Forelimb muscle (tissue), 1 donor: ENCODE results near the gene MUSTN1. TPM values are rescaled to one million over a fixed set of nuclear protein-coding genes. Genes with fewer than 3 reads are reported as not detected.

Experiments
- DNase-seq: peaks from one replicate; pipeline ENCODE4 v3.0.0-alpha.2; 2013; ENCODE audit warnings: low read depth
- polyA plus RNA-seq: library from polyadenylated mRNA; unstranded; fragments of 120-200 nt; gene quantifications from one replicate; pipeline ENCODE4 v1.2.1, GENCODE V29; 2013; ENCODE audit not compliant: insufficient read length

MUSTN1 gene
- polyA plus RNA-seq, 1 donor = 169 TPM

DNA sequence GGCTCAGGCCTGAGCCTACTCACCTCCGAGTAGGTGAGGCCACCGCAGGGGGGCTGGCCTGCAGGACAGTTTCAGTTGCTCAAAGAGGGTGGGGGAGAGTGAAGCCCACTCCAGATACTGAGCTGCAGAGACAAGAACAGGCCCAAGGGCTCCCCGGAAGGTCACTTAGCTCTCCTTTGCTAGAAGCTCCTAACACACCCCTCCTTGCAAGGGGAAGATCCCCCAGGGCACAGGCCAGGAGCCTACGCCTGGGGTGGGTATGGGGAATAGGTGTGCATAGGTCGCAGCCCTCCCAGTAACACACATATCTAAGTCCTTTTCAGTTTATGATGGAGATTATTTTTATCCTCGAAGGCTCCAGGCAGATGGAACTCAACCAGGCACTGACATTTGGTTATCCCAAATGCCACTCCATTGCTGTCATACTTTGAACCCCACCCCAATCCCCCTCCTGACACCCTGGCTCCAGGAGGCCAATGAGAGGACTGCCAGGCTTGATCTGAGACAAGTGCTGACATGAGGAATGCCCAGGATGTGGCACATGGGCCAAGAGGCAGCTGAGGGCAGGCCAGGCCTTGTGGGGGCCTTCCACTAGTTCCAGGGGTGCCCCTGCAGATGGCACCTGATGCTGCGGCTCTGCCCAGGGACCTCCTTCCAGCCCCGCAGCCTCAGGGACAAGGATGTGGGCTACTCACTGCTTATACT lies 1.1 kb upstream of the MUSTN1 start:
- DNase-seq = no peak

DNA sequence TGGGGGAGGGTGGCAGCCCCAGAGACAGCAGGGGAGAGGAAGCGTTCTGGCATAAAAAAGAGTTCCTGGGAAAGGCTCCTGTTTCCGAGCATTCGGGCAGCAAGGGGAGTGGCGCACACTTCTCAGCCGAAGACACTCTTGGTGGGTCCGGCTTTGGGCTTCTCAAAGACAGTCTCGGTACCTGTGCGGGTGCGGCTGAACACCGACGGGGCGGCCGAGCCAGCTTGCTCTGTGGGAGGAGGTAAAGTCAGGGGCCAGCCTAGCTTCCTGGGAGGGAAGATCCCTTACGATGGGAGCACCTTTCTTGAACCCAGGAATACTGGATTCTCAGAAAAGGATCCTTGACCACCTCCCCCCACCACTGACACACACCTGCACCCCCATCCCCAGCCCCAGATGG lies 1.6 kb downstream of the MUSTN1 start:
- no peak for DNase-seq

DNA sequence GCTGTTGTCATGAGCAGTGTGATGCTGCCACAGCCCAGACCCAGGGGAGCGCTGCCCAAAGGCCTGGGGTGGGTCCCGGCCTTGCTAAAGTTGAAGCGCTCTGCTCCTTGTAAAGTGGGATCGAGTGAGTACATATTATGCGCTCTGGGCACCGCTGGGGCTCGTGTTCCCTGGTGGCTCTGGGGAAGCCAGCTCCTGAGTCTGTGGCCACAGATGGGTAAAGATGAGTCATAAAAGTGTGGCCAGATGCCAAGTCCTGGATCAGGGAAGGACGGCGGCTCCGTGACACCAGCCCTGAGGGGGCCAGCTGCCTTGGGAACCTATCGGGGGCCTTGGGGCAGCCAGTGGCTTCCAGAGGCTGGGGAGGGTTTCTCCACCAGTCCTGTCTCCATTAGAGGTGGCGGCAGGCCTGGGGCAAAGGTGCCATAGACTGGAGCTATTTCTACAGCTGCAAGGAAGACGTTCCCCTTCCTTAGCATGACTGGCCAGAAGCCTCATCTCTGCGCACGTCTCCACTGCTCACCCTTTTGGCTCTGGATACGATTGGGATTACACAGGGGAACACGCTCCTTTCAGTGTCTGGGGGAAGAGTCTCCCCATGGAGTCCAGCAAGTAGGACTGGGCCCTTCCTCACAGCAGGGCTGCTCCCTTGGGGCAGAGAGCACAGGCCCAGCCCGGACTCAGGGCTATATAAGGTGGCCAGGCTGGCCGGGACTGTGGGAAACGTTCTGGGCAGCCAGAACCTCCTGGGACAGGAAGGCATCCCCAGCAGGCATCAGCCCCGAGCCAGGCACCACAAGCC lies 3.1 kb downstream of the MUSTN1 start:
- no peak for DNase-seq

DNA sequence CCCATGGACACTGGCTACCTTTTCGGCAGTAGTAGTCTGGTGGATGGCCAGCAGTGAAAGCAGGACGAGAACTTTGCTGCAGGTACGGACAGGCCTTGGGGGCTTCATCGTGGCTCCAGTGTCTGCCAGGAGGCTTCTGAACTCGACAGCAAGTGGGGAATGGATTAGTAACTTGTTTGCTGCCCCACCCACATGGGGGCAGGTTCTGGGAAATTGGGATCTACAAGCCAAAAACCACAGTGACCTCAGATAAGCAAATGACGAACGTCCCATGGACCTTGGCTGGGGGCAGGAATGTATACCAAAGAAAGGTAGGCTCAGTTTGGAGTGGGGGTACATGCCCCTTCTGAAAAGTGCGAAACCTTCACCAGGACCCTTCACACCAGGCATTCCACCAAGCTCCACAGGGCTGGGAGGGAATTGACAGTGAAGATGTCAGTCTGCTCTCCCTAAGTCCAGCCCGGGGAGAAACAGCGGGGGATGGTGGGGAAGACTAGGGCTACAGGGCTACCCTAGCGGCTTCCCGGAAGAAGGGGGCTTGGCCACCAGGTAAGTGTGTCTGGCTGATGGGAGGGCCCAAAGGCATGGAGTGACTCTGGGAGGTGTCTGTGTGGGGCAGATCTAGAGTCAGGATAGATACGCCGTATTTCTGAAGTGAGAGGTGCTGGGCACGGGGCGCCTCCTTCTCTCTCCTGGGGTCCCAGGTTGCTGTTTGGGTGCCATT lies 4.1 kb downstream of the MUSTN1 start, which contains the start of gene ITIH4:
TSS of gene ITIH4 (minus strand) at position 138 of the 724 bp plus-strand sequence. CDS start at position 108, 30 bp downstream.
- DNase-seq = no peak

DNA sequence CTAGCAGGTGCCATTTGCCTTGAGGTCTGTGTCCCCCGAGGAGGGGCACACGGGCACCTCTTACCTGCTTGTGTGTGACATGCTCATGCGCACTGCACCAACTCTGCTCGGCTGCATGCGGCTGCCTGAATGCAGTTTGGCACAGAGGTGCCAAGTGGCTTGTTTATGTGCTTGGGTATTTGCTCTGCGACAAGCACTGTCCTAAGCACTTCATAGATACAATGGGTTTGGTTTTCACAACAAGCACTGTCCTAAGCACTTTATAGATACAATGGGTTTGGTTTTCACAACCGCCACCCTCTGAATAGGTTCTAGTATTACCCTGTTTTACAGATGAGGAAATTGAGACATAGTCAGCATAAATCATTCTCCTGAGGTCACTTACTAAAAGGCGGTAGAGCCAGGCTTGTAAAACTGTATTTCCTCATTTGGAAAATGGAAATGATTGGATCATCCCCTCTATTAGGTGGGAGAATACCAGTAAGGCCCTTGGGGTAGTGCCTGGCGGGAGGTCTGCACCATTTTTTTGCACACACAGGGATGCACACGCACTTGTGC lies 4.8 kb downstream of the MUSTN1 start:
- no peak for DNase-seq

DNA sequence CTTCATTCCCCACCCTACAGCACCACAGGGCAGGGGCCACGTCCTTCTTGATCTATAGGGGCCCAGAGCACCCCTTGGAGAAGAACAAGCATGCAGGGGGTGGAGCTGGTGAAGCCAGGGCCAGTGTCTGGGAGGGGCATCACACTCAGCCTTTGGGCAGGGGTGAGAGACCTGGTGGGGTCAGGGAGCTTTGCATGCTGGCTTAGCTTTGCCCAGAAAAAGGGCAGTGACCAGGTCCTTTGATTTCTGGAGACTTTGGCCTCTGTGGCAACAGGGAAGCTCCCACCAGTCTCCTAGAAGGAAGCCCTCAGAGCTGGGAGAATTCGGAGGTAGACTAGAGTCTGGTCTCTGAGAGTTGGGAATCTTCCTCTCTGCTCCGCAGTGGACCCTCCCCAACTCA lies 5.3 kb downstream of the MUSTN1 start:
- DNase-seq = no peak

DNA sequence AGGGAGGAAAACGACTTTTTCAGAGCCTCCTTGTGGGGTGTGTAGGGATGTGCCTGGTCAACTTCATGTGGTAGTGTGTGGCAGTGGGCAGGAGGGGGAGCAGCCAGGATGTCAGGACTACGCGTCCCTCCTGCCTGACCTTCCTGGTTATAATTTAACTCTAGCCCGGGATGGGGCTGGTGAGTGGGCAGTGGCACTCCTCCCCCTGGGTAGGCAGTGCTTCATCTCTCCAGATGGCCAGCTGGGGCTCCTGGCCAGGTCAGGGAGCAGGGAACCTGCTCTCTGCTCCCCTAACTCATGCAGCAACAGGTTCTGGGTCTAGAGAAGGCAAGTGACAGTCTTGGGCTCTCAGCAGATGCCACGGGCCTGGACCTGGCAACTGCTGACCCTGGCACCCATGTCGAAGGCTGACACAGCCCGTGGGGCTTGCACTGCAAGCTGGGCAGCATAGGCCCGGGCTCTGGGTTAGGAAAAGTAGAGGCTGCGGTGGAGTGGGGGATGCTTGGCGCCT lies 6.9 kb downstream of the MUSTN1 start:
- DNase-seq = no peak

DNA sequence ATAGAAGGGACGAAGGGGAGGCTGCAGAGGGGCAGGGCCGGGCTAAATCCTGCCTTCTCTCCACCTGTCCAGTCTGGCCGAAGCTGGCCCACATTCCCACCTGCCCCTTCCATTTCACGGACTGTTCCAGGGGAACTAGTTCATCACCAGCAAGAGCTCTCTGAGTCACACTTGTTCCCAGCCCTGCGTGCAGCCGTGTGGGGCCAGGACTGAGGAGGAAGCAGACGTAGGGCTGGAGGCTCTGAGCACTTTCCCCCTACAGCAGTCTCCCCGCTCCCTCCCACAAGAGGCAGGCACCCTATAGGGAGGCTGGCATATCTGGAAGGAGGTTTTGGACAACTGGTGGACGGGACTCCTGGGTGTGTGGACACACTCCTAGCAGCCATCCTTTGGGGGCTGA lies 7.4 kb downstream of the MUSTN1 start:
- DNase-seq = no peak

DNA sequence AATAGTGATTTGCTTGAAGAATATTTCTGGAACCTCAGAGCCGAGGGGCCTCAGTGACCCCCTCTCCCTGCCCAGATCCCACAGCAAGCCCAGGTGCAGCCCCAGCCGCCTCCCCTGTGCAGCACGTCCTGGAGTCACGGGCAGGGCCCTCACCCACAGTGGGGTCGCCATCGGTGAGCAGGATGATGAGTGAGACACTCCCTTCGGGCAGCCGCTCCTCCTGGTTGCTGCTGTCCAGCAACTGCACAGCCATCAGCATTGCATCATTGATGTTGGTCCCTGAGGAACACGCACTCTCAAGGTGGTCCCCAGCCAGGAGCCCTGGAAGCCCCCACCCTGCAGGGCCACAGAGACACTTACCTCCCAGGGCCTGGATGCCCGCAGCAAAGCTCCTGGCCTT lies 10.8 kb downstream of the MUSTN1 start:
- no peak for DNase-seq

DNA sequence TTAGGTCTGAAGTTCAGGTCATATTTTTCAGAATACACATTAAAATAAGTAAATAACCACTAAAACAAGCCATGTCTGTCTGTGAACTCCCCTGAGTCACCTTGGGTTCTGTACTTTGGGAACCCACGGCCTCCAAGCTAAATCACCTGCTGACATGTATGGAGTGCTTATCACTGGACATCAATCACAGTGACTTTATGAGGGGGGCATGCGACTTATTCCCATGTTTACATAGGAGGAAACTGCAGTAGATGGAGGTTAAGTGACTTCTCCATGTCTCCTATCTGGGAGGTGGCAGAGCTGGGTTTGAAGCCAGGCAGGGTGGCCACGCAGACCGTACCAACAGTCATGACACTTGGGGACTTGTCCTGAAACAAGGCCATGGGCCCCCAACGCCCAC lies 12.5 kb downstream of the MUSTN1 start:
- no peak for DNase-seq

DNA sequence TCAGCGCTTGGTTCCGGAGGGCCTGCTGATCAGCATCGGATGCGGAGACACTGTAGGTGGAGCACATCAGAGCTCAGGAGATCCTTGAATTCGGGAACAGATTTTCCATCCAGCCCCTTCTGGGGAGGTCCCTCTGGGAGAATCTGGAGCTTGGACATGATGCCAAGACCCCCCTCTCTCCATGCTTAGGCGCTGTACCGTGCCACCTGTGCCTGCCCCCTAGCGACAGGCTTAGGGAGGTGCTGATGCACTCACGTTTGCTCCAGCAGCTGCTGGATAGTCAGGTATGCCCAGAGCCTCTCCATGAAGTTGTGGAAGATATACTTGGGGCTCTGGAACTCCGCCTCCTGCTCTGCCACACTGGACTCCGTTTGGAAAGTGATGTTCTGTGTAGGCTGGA lies 14.1 kb downstream of the MUSTN1 start:
- DNase-seq = no peak

DNA sequence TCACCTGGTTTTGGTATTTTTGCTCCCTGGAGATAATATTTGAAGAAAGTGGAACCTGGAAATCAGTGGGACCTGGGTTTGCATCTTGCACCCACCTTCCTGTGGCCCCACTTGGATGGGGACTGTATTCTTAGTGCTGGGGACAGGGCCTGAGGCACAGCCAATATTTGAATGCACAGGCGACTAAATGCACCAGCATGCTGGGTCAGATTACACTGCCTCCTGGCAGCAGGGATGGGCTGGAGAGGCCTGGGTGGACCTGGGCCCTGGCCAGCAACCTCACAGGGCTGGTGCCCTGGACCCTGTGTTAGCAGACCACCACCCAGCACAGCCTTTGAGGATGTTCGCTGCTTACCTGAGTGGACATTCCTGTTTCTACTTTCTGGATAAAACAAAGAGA lies 14.9 kb downstream of the MUSTN1 start:
- no peak for DNase-seq

DNA sequence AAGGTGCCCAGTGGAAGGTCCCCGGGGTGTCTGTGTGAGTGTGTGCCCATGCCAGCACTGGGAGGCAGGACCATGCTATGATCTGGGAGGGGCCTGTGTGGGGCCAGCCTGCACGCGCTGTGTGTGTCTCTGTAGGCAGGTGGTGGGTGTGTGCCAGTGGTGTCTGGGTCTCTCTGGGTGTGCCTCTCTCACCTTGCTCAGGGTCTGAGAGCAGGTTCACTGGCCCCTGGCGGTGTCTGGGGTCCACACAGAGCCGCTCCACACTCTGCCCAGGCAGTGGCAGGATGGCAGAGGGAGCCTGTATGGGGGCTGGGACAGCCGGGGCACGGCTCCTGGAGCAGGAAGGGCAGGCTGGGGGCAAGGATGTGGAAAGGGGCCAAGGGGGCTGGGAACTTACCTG lies 17.0 kb downstream of the MUSTN1 start:
- DNase-seq = no peak

DNA sequence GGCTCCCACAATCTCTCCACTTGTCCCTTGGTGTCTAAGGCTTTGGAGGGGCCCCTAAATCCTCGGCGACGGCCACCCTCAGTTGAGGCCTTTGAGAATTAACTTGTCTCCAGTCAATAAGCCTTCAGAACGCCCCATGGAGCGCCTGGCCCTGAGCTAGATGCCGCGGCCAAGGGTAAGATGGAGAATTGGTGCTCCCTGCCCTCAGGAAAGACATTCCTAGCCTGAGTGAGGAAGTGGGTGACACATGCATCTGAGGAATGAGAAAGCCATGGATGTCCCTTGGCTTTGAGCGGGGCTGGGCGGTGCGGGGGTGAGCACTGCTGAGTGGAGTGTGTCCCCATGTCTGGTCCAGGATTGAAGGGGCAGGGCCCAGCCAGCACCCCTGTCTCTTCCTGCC lies 17.6 kb downstream of the MUSTN1 start:
- DNase-seq = no peak

DNA sequence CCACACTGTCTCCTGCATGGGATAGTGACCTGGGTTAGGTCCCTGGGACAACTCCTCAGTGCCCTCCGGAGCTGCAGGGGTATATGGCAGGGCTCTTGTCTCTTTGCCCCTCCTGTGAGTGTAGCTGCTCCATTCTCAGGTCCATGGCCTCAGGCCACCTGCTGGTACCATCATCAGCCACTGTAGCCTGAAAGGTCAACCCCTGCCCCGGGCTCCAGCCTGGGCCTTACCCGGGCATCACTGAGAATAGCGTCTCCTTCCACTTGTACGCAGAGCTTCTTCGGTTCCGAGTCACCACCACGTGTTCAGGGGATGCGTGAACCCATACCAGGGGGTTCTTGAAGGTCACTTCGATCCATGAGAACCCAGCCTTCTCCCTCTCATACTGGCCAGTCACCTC lies 18.2 kb downstream of the MUSTN1 start:
- DNase-seq = no peak

DNA sequence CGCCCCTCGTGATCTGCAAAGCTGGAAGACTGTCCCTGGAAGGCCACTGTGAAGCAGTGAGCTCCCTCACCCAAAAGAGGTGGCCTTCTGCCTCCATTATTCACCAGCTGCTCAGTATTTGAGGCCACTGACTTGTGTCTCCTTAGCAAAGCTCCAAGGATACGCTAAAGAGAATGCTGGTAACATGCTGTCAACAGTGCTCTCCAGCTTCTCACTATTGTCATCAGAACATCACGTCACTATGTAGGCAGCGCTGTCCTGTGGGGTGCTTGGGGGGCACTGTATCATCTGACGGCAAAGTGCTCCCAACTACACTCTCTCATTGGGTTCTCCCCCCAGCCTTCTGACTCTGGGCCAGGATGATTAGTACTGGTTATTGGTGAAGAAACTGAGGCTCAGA lies 18.6 kb downstream of the MUSTN1 start:
- no peak for DNase-seq

DNA sequence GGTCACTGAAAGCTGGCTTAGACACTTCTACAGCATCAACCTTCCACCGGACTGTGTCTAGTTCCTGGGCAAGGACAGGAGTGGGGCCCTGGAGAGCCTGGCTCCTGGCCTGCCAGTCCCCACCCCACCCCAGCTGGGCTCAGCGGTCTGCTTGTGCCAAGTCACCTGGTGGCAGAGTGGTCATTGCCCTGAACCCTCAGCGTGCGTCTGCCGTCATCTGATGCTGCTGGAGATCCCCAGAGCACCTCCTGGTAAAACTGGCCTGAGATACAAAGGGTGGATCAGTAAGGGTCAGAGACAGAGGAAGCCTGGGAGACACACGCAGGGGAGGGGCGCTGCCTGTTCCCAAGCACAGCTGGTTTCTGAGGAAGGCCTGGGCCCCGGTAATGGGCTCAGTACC lies 21.0 kb downstream of the MUSTN1 start:
- no peak for DNase-seq

DNA sequence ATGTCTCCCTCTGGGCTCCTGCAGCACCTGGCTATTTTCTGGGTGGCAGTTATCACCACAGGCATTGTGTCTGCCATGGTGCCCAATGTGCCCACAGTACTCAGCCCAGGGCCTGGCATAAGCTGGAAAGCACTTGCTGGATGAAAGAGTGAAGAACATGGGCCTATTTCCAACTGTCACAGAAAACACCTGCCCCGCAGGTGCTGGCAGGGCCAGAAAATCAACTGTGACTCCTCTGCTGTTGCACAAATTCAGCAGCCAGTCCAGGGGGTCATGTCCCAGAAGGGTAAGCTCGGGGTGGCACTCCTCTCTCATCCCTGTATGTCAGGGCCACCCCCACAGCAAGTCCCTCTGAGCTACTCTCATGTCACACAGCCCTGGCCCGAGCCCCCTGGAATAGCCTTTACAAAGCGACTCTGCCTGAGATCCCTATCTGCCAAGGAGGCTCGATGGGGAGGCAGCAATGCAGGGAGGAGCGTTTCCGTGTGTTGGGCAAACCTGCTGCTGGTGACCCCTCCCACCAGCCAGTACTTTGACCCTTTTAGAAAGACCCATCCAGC lies 23.3 kb downstream of the MUSTN1 start:
- DNase-seq = no peak

DNA sequence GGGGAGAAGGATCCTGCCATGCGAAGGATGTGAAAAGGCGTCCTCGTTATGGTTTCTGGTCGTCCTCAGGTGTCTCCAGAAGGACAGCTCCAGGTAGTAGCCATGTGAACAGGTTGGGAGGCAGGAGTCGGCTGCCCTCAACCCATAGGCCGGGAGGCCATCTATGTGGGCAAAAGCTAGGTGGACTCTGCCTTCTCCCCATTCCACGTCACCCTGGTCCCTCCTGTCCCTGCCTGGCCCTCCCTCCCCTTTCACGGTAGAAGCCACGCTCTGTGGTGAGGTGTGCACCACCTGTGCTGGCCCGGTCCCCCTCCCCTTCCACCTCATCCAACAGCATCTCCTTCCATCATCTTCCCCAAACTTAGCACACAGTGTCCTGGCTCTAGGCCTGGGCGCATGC lies 23.9 kb downstream of the MUSTN1 start:
- DNase-seq = no peak

DNA sequence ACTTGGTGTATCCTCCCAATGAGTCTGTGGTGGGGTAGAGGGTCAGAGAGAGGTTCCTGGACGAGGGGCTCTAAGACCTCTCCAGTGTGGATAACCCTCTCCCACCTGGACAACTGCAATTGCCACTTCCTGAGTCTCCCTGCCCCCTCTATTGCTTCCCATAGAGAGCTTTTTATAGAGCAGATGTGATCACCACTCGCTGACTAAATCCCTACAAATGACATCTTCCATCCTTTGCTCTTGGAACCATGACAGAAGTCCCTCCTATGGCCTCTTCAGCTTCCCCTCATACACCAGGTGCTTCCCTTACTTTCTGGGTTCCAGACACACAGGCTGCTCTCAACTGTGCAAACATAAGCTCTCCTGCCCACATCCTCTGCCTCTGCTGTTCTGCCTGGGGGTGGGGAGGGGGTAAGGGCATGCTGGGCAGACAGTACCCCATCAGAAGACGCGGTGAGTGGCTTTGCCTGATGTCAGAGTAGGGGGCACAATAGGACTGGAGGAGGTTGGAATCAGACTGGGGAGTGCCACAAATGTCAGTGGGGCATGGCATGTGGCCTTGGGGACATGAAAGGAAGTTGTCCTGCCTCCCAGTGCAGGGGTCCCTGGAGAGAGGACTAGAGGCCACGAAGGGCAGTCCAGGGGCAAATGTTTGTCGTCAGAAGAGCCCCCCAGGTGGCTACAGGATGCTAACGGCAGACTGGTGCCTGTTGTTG lies 25.0 kb downstream of the MUSTN1 start:
- no peak for DNase-seq

DNA sequence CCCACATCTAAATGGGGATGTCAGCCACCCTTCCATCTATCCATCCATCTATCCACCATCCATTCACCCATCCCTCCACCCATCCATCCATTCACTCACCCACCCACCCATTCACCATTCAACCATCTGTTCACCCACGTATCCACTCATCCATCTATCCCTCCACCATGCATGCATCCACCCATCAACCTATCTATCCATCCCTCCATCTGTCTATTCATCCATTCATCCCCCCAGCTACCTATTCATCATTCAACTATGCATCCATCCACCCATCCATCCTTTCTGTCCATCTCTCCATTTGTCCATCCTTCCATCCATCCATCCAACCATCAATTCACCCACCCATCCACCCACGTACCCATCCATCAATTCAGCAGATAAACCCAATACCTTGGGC lies 25.7 kb downstream of the MUSTN1 start:
- no peak for DNase-seq
